ENCODE data around the gene ZNF778. TPM values are rescaled to one million over a fixed set of nuclear protein-coding genes. Genes with fewer than 3 reads are reported as not detected.

The ZNF778 gene
- total and polyA plus RNA-seq, 2 of the 13 experiments (the other 11 are each of a cell fraction or from before 2014, with no cell fraction given) = 3.8 to 7.2 TPM

GRCh38 chr16:89272631-89273030, 55.1 kb downstream of the ZNF778 start:
- DNase-seq (ENCODE audit: low spot score) = no peak
- TF ChIP-seq ZNF609 (CRISPR knock-in tag; IDR thresholded peaks at IDR 0.05; ENCODE audit: borderline replicate concordance) = no peak
- TF ChIP-seq SMARCC2 (IDR thresholded peaks at IDR 0.05) = no peak
- no peak for TF ChIP-seq ETV6 (CRISPR knock-in tag; conservative IDR thresholded peaks at IDR 0.05)
- WGBS (ENCODE audit: low lambda C conversion rate) = 97% methylated on average over 6 of the region's 6 CpGs
- ATAC-seq = no peak
- ChIA-PET POLR2A (no interaction called here), CTCF (ENCODE audit: low intra/inter-chr PET ratio, low total read pairs) (no interaction called here)
- intact Hi-C loops (cut with micrococcal nuclease; ENCODE audit: unreplicated experiment) (no loop called here), in situ Hi-C loops (cut with HindIII; ENCODE audit: extremely low pct_ligation_motif_present, low pct_unique_long_range_greater_than_20kb) (no loop called here)
- H3K36me3 ChIP-seq (replicated peaks in 1 of 2; ENCODE audit: control insufficient read depth in 1 of 2, insufficient read depth in 2 of 2, low read length in 2 of 2) = peaks cover 54 to 79% of the 10 kb centered on the region in 2 experiments
- no TSS peak for BruUV-seq (replicated peaks)
- FAIRE-seq = no peak
- no peak overlapping the region for H3K9ac ChIP-seq (ENCODE audit: insufficient read depth, low read depth, low read length)
- no peaks in the 10 kb centered on the region for H3K4me1 ChIP-seq (ENCODE audit: insufficient read depth, low read length)
- peaks cover 5% of the 10 kb centered on the region; the same call in 1 of the 2 replicates for H4K20me1 ChIP-seq (ENCODE audit: insufficient read depth, low read length)
- no peaks in the 10 kb centered on the region for H3K9me3 ChIP-seq (ENCODE audit: low read length)
- H3K27ac ChIP-seq (ENCODE audit: extremely low read length, insufficient read depth, low read length) = no peak overlapping the region
- no peak overlapping the region for H3K4me3 ChIP-seq (replicated peaks in 1 of 3; ENCODE audit: insufficient read depth in 1 of 3, low read depth in 2 of 3, low read length in 3 of 3)
- H2AFZ ChIP-seq (ENCODE audit: low read length) = no peak overlapping the region
- H3K27me3 ChIP-seq (ENCODE audit: control insufficient read depth in 1 of 2, insufficient read depth in 2 of 2, low read length in 2 of 2) = no peaks in the 10 kb centered on the region
- no peak overlapping the region for H3K4me2 ChIP-seq (ENCODE audit: low read depth, low read length)
- H3K79me2 ChIP-seq (ENCODE audit: insufficient read depth, low read length) = peaks cover 2% of the 10 kb centered on the region

Measured in HepG2 (cell line).